Uterus (tissue), 4 donors: Measurements from ENCODE around the gene GMDS. TPM values are rescaled to one million over a fixed set of nuclear protein-coding genes. Genes with fewer than 3 reads are reported as not detected.
"Not testable (repeated sequence)": the region's sequence is repeated elsewhere in the genome, so short reads cannot be mapped to it uniquely, and the experiment has no call there.

ENCODE experiments used
- DNase-seq, 2 donors: peaks; one replicate each; pipeline ENCODE4 v3.0.0-alpha.2; 2019 to 2020
- H3K27ac ChIP-seq, 2 donors: fragments of 200-600 bp; sonication (generic); 1 replicate in 1 of 2; 2 replicates in 1 of 2; pipeline ENCODE4 v1.5.1; 2016 to 2018
- H3K27me3 ChIP-seq, 2 donors: fragments of 200-600 bp; sonication (generic); one replicate each; pipeline ENCODE4 v1.5.1; 2018 to 2019; ENCODE audit warnings: control low read depth in 1 of 2
- H3K36me3 ChIP-seq, 2 donors: fragments of 200-600 bp; sonication (generic); one replicate each; pipeline ENCODE4 v1.5.1; 2019; ENCODE audit warnings: control low read depth in 1 of 2
- H3K4me1 ChIP-seq, 2 donors: fragments of 200-600 bp; sonication (generic); one replicate each; pipeline ENCODE4 v1.5.1; 2018 to 2019; ENCODE audit warnings: control low read depth in 1 of 2
- H3K4me3 ChIP-seq, 2 donors: fragments of 200-600 bp; sonication (generic); 1 replicate in 1 of 2; 2 replicates in 1 of 2; pipeline ENCODE4 v1.5.1; 2018 to 2019; ENCODE audit warnings: mild to moderate bottlenecking in 1 of 2
- H3K9me3 ChIP-seq, 2 donors: fragments of 200-600 bp; sonication (generic); one replicate each; pipeline ENCODE4 v1.5.1; 2019; ENCODE audit warnings: control low read depth in 1 of 2
- CTCF ChIP-seq, 4 experiments: fragments of 200-600 bp in 2 of 4; fragments of 450-650 bp in 2 of 4; sonication (generic) in 2 of 4; IDR thresholded peaks; one replicate each; pipeline ENCODE4 v1.5.1; 2016 to 2019; ENCODE audit warnings: antibody characterized with exemption in 4 of 4, mild to moderate bottlenecking in 2 of 4, moderate library complexity in 1 of 4
- POLR2A ChIP-seq, 2 donors: fragments of 450-650 bp; IDR thresholded peaks; one replicate each; pipeline ENCODE4 v1.6.1; 2016; ENCODE audit warnings: antibody characterized with exemption in 2 of 2, mild to moderate bottlenecking in 1 of 2, moderate library complexity in 1 of 2
- intact Hi-C: fragments of 100-400 bp; cut with DNase I; formaldehyde crosslinking; loops from one replicate; pipeline ENCODE4 v1.15.1; 2023; ENCODE audit warnings: low total_unique reads
- total RNA-seq, 4 donors: library from RNA; depleted of rRNA in 3 of 4; stranded (reverse); fragments of >200 nt in 3 of 4; gene quantifications; one replicate each; pipeline versions ENCODE4 v1.1.0 to v1.2.4, GENCODE V29; 2014 to 2023
- donor health status: DM: yes; HTN: yes; CAD: no.

GMDS gene
- total RNA-seq, 4 donors from 2014 or later: 5.3 to 17.4 (median 12.9) TPM

DNA sequence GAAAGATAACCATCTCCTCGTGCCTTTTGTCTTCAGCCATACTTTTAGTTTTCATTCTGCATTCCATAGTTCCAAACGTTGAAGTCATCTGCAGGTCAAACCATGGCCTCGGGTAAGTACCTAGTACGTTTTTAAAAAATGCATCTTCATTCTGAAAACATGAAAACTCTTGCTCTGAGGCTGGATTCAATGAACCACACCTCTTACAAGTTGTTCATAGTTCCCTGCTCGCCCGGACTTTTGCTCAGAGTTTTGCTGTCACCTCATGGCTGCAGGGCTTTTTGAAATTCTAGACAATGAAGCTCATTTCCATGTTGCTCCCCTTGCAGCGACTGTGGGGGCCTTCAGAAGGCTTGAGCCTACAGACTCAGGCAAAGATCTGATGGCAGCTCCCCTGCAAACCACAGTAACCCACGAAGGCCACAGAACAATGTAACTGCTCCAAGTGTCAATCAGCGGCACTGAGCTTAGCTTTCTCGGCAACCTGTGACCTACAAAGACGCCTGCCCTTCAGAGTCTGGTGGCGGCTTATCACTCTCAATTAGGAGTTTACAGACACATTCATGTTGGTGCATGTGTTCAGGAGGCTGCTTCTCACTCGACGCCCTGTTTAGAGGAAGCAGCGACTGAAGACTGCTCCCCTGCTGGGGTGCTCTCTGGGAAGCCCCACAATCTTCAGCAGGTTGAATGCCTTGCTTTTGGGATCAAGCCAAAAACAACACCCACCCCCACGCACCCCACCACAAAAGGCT lies 574.5 kb downstream of the GMDS start:
- no peaks in the 10 kb centered on the region for H3K9me3 ChIP-seq
- H3K27me3 ChIP-seq: no peaks in the 10 kb centered on the region
- TF ChIP-seq CTCF (IDR thresholded peaks at IDR 0.05) (no peak), POLR2A (IDR thresholded peaks at IDR 0.05) (no peak)
- H3K4me1 ChIP-seq: no peaks in the 10 kb centered on the region
- H3K36me3 ChIP-seq: no peaks in the 10 kb centered on the region
- DNase-seq: no peak
- no peak overlapping the region for H3K4me3 ChIP-seq
- intact Hi-C loops: no loop called here
- no peak overlapping the region for H3K27ac ChIP-seq

DNA sequence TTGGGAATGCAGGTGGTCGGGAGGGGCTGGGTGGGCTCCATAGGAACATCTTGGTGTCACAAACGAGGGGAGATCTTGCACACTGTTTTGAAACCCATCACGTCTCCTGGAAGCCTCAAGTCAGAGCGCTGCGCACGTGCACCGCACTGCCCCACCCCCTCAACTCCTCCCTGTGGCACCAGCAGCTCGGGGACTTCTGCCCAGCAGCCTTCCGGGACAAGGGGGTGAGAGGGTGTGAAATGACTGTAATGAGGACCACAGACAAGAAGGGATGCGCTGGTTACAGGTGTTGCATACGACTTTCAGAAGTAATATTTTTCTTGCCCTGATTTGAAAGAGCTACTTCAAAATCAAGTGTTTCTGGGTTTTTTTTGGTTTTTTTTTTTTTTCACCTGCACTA lies 575.4 kb downstream of the GMDS start:
- no peaks in the 10 kb centered on the region for H3K36me3 ChIP-seq
- DNase-seq: no peak
- intact Hi-C loops: no loop called here
- H3K27me3 ChIP-seq: no peaks in the 10 kb centered on the region
- H3K9me3 ChIP-seq: no peaks in the 10 kb centered on the region
- TF ChIP-seq POLR2A (IDR thresholded peaks at IDR 0.05) (no peak), CTCF (IDR thresholded peaks at IDR 0.05) (no peak)
- no peak overlapping the region for H3K27ac ChIP-seq
- H3K4me1 ChIP-seq: no peaks in the 10 kb centered on the region
- no peak overlapping the region for H3K4me3 ChIP-seq

DNA sequence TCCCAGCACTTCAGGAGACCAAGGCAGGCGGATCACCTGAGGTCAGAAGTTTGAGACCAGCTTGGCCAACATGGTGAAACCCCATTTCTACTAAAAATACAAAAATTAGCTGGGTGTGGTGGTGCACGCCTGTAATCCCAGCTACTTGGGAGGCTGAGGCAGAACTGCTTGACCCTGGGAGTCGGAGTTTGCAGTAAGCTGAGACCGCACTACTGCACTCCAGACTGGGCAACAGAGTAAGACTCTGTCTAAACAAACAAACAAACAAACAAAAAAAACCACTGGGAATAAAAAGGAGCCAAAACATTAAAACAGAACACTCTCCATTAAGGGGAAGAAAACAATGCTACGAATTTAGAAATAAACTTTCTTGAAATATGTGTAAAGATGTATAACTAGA lies 576.9 kb downstream of the GMDS start:
- H3K4me3 ChIP-seq, H3K36me3 ChIP-seq, H3K27me3 ChIP-seq, H3K27ac ChIP-seq, intact Hi-C loops, H3K9me3 ChIP-seq, H3K4me1 ChIP-seq, DNase-seq: not testable (repeated sequence)

DNA sequence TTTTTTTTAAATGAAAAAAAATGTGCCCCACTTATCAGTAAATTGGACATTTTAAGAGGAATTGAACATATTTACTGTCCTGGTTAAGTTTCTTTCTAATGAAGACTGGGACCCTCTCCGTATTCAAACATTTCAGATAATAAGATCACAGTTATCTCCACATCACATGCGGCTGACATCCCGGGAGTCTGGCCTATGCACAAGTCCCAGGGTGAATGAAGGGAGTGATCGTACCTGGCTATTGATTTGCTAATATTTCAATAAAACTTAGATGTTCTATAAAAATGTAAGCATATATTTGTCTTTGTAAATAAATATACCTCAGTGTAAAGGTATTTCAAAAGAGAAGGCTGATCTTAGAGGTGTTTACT lies 577.6 kb downstream of the GMDS start:
- TF ChIP-seq CTCF (IDR thresholded peaks at IDR 0.05) (no peak), POLR2A (IDR thresholded peaks at IDR 0.05) (no peak)
- no peak for DNase-seq
- H3K9me3 ChIP-seq: no peaks in the 10 kb centered on the region
- H3K36me3 ChIP-seq: no peaks in the 10 kb centered on the region
- no peak overlapping the region for H3K4me3 ChIP-seq
- H3K27me3 ChIP-seq: no peaks in the 10 kb centered on the region
- intact Hi-C loops: no loop called here
- H3K4me1 ChIP-seq: no peaks in the 10 kb centered on the region
- no peak overlapping the region for H3K27ac ChIP-seq

DNA sequence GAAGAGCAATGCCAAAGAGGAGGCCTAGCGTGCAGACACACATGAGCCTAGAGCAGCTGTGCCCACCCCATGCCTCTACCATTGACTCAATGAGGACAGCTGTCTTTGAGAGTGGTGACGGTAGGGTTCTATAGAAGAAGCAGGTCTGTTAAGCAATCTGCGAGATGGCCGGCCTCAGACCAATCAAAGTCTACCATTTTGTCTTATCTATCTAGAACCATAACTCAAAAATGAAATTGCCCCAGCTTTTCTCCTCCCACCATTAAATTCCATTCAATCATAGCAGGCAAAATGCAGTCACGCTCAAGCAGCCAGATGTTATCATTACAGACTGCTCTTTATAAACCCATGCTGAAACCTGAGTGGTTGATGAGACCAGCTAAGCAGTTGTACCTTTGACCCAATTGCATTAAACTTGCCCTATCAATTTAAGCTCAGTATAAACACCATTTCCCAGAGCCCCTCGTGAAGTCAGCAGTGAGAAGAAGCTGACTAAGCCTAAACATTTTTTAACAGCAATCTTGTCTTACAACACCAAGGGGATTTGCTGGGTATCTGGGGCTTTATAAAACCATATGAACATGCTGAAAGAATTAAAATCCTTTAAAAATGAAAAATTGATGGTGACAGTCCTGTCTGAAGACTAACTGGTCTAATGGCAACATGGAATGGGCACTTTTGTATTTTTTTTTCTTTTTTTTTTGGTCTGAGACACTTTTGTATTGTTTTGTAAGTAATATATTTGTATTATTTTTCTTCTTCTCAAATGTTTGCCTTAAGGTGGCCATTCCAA lies 578.2 kb downstream of the GMDS start:
- no peaks in the 10 kb centered on the region for H3K9me3 ChIP-seq
- H3K4me1 ChIP-seq: no peaks in the 10 kb centered on the region
- H3K27me3 ChIP-seq: no peaks in the 10 kb centered on the region
- H3K27ac ChIP-seq: no peak overlapping the region
- no peak for DNase-seq
- TF ChIP-seq CTCF (IDR thresholded peaks at IDR 0.05) (no peak), POLR2A (IDR thresholded peaks at IDR 0.05) (no peak)
- no peaks in the 10 kb centered on the region for H3K36me3 ChIP-seq
- intact Hi-C loops: no loop called here
- no peak overlapping the region for H3K4me3 ChIP-seq
